Measurements from ENCODE around the gene SPRR1B.
"Not testable (repeated sequence)": the region's sequence is repeated elsewhere in the genome, so short reads cannot be mapped to it uniquely, and the experiment has no call there.

DNA sequence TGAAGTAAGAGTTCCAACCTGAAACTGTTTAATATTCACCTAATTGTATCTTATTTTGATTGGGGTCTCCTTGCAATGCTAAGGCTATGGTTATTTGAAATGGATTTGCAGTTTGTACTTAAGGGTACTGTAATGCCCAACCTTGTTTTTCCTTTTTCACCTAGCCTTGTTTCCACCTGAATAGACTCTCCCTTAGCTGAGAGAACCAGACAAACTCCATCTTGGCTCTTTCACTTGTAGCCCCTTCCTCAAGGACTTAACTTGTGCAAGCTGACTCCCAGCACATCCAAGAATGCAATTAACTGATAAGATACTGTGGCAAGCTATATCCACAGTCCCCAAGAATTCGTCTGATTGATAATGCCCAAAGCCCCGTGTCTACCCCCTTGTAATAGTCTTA lies 9.2 kb upstream of the SPRR1B start:
- not testable (repeated sequence) for TF ChIP-seq ZBTB26 (tag by site-specific recombination; optimal IDR thresholded peaks at IDR 0.05); SP2 (tag by site-specific recombination; IDR thresholded peaks at IDR 0.05); YY1 (tag by site-specific recombination; IDR thresholded peaks at IDR 0.05); ZNF121 (tag by site-specific recombination; IDR thresholded peaks at IDR 0.05); ZNF501 (tag by site-specific recombination; IDR thresholded peaks at IDR 0.05); ZNF266 (tag by site-specific recombination; IDR thresholded peaks at IDR 0.05; ENCODE audit: low read depth); HOXA7 (CRISPR knock-in tag; IDR thresholded peaks at IDR 0.05; ENCODE audit: borderline replicate concordance); MEIS1 (CRISPR knock-in tag; IDR thresholded peaks at IDR 0.05; ENCODE audit: borderline replicate concordance)
- TF ChIP-seq, protein P1, sequence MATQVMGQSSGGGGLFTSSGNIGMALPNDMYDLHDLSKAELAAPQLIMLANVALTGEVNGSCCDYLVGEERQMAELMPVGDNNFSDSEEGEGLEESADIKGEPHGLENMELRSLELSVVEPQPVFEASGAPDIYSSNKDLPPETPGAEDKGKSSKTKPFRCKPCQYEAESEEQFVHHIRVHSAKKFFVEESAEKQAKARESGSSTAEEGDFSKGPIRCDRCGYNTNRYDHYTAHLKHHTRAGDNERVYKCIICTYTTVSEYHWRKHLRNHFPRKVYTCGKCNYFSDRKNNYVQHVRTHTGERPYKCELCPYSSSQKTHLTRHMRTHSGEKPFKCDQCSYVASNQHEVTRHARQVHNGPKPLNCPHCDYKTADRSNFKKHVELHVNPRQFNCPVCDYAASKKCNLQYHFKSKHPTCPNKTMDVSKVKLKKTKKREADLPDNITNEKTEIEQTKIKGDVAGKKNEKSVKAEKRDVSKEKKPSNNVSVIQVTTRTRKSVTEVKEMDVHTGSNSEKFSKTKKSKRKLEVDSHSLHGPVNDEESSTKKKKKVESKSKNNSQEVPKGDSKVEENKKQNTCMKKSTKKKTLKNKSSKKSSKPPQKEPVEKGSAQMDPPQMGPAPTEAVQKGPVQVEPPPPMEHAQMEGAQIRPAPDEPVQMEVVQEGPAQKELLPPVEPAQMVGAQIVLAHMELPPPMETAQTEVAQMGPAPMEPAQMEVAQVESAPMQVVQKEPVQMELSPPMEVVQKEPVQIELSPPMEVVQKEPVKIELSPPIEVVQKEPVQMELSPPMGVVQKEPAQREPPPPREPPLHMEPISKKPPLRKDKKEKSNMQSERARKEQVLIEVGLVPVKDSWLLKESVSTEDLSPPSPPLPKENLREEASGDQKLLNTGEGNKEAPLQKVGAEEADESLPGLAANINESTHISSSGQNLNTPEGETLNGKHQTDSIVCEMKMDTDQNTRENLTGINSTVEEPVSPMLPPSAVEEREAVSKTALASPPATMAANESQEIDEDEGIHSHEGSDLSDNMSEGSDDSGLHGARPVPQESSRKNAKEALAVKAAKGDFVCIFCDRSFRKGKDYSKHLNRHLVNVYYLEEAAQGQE (tag by site-specific recombination; IDR thresholded peaks at IDR 0.05): not testable (repeated sequence)
- TF ChIP-seq, protein P2, sequence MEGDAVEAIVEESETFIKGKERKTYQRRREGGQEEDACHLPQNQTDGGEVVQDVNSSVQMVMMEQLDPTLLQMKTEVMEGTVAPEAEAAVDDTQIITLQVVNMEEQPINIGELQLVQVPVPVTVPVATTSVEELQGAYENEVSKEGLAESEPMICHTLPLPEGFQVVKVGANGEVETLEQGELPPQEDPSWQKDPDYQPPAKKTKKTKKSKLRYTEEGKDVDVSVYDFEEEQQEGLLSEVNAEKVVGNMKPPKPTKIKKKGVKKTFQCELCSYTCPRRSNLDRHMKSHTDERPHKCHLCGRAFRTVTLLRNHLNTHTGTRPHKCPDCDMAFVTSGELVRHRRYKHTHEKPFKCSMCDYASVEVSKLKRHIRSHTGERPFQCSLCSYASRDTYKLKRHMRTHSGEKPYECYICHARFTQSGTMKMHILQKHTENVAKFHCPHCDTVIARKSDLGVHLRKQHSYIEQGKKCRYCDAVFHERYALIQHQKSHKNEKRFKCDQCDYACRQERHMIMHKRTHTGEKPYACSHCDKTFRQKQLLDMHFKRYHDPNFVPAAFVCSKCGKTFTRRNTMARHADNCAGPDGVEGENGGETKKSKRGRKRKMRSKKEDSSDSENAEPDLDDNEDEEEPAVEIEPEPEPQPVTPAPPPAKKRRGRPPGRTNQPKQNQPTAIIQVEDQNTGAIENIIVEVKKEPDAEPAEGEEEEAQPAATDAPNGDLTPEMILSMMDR (tag by site-specific recombination; IDR thresholded peaks at IDR 0.05): not testable (repeated sequence)
- TF ChIP-seq, protein P3, sequence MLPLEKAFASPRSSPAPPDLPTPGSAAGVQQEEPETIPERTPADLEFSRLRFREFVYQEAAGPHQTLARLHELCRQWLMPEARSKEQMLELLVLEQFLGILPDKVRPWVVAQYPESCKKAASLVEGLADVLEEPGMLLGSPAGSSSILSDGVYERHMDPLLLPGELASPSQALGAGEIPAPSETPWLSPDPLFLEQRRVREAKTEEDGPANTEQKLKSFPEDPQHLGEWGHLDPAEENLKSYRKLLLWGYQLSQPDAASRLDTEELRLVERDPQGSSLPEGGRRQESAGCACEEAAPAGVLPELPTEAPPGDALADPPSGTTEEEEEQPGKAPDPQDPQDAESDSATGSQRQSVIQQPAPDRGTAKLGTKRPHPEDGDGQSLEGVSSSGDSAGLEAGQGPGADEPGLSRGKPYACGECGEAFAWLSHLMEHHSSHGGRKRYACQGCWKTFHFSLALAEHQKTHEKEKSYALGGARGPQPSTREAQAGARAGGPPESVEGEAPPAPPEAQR (tag by site-specific recombination; IDR thresholded peaks at IDR 0.05): not testable (repeated sequence)

Measured in HEK293 (cell line).